ENCODE data around the gene CCDC159.
"Not testable (repeated sequence)": the region's sequence is repeated elsewhere in the genome, so short reads cannot be mapped to it uniquely, and the experiment has no call there.

CCDC159 gene

GRCh38 chr19:11346104-11346940 lies at the start of gene CCDC159, which contains the start of gene TMEM205:
Gene CCDC159, plus strand, starts transcription at chr19:11346519. Its CDS starts 88 bp downstream, at chr19:11346607.
Gene TMEM205, minus strand, starts transcription at chr19:11346268. Its CDS starts 649 bp downstream, at chr19:11345619.
- peak; percentile 100 for DNase-seq

- no peak for DNase-seq
Measured at GRCh38 chr19:11299946-11300810, 46.1 kb upstream of the CCDC159 start.

GRCh38 chr19:11300811-11301120 lies 45.6 kb upstream of the CCDC159 start:
- DNase-seq = no peak

- DNase-seq = no peak
Measured at GRCh38 chr19:11304936-11305335, 41.4 kb upstream of the CCDC159 start.

- no peak for DNase-seq
Measured at GRCh38 chr19:11306337-11306736, 40.0 kb upstream of the CCDC159 start.

- DNase-seq = not testable (repeated sequence)
Measured at GRCh38 chr19:11320278-11320995, 25.9 kb upstream of the CCDC159 start.

- DNase-seq = no peak
Measured at GRCh38 chr19:11321191-11322126, 24.9 kb upstream of the CCDC159 start.

GRCh38 chr19:11322269-11323024 lies 23.9 kb upstream of the CCDC159 start:
- no peak for DNase-seq

GRCh38 chr19:11323601-11324078 lies 22.7 kb upstream of the CCDC159 start:
- DNase-seq = no peak

GRCh38 chr19:11324079-11324661 lies 22.1 kb upstream of the CCDC159 start:
- no peak for DNase-seq

- DNase-seq = no peak
Measured at GRCh38 chr19:11324748-11325389, 21.4 kb upstream of the CCDC159 start.

- DNase-seq = no peak
Measured at GRCh38 chr19:11325544-11325943, 20.8 kb upstream of the CCDC159 start.

- no peak for DNase-seq
Measured at GRCh38 chr19:11330127-11330526, 16.2 kb upstream of the CCDC159 start.

- DNase-seq = no peak
Measured at GRCh38 chr19:11331502-11331901, 14.8 kb upstream of the CCDC159 start.

- no peak for DNase-seq
Measured at GRCh38 chr19:11332822-11333221, 13.5 kb upstream of the CCDC159 start.

- not testable (repeated sequence) for DNase-seq
Measured at GRCh38 chr19:11333838-11334237, 12.5 kb upstream of the CCDC159 start.

GRCh38 chr19:11335449-11336146 lies 10.7 kb upstream of the CCDC159 start:
- DNase-seq = no peak

- DNase-seq = no peak
Measured at GRCh38 chr19:11337080-11337479, 9.2 kb upstream of the CCDC159 start.

- no peak for DNase-seq
Measured at GRCh38 chr19:11338121-11338520, 8.2 kb upstream of the CCDC159 start.

Data from NCI-H1436 (cell line).